ENCODE data around the gene IL10. TPM values are rescaled to one million over a fixed set of nuclear protein-coding genes. Genes with fewer than 3 reads are reported as not detected.
A peak's percentile ranks its signal among the peaks of the same experiment; 100 is the strongest.

IL10 gene
- total RNA-seq, 6 donors from 2014 or later, result 0.55 to 5.2 (median 3.3) TPM

- DNase-seq (peak in 1 of 2 donors; percentile 39), ATAC-seq (ENCODE audit: low FRiP score in 2 of 2) (no peak)
- no peaks in the 10 kb centered on the region for H3K9me3 ChIP-seq
- no peak for TF ChIP-seq EP300 (IDR thresholded peaks at IDR 0.05)
- TF ChIP-seq POLR2A (IDR thresholded peaks at IDR 0.05), result no peak
- TF ChIP-seq CTCF (IDR thresholded peaks at IDR 0.05), result no peak
- TF ChIP-seq POLR2AphosphoS5 (IDR thresholded peaks at IDR 0.05), result no peak
- H3K27me3 ChIP-seq, result no peaks in the 10 kb centered on the region
- no peaks in the 10 kb centered on the region for H3K4me1 ChIP-seq
- H3K36me3 ChIP-seq, result no peaks in the 10 kb centered on the region
- H3K4me3 ChIP-seq, result no peak overlapping the region
- 82 to 84% methylated on average over 16 of the region's 16 CpGs for WGBS, 2 donors
- H3K27ac ChIP-seq, result no peak overlapping the region
These were observed 20.8 kb upstream of the IL10 start for GRCh38 chr1:206792939-206793607.

GRCh38 chr1:206790502-206791250 is 18.4 kb upstream of the IL10 start:
- no peaks in the 10 kb centered on the region for H3K36me3 ChIP-seq
- TF ChIP-seq POLR2A (IDR thresholded peaks at IDR 0.05) (no peak), CTCF (IDR thresholded peaks at IDR 0.05) (no peak), EP300 (IDR thresholded peaks at IDR 0.05) (no peak), POLR2AphosphoS5 (IDR thresholded peaks at IDR 0.05) (no peak)
- H3K9me3 ChIP-seq, result no peaks in the 10 kb centered on the region
- H3K4me1 ChIP-seq, result no peaks in the 10 kb centered on the region
- H3K27me3 ChIP-seq, result no peaks in the 10 kb centered on the region
- no peak overlapping the region for H3K27ac ChIP-seq
- DNase-seq (no peak), ATAC-seq (ENCODE audit: low FRiP score in 2 of 2) (no peak)
- H3K4me3 ChIP-seq, result no peak overlapping the region
- WGBS, 2 donors, result 87 to 88% methylated on average over 11 of the region's 11 CpGs

- Histone ChIP-seq H3K27ac (no peak overlapping the region), H3K9me3 (no peaks in the 10 kb centered on the region), H3K4me1 (peaks cover 0 to 3% (median 0%) of the 10 kb centered on the region in 4 donors), H3K36me3 (no peaks in the 10 kb centered on the region), H3K4me3 (no peak overlapping the region), H3K27me3 (no peaks in the 10 kb centered on the region)
- DNase-seq, result no peak
- no peak for ATAC-seq (ENCODE audit: low FRiP score in 2 of 2)
- TF ChIP-seq CTCF (IDR thresholded peaks at IDR 0.05) (no peak), EP300 (IDR thresholded peaks at IDR 0.05) (no peak), POLR2AphosphoS5 (IDR thresholded peaks at IDR 0.05) (no peak), POLR2A (IDR thresholded peaks at IDR 0.05) (no peak)
- WGBS, 2 donors, result 89 to 90% methylated on average over 3 of the region's 3 CpGs
These were observed 16.3 kb upstream of the IL10 start for GRCh38 chr1:206788487-206789050.

GRCh38 chr1:206787891-206788290 is 15.6 kb upstream of the IL10 start:
- TF ChIP-seq POLR2AphosphoS5 (IDR thresholded peaks at IDR 0.05) (no peak), POLR2A (IDR thresholded peaks at IDR 0.05) (no peak)
- Histone ChIP-seq H3K36me3 (no peaks in the 10 kb centered on the region), H3K4me1 (peaks cover 0 to 3% (median 0%) of the 10 kb centered on the region in 4 donors), H3K27me3 (no peaks in the 10 kb centered on the region), H3K27ac (no peak overlapping the region), H3K4me3 (no peak overlapping the region), H3K9me3 (no peaks in the 10 kb centered on the region)
- ATAC-seq (ENCODE audit: low FRiP score in 2 of 2), result no peak
- WGBS, 2 donors, result 66 to 76% methylated on average over 5 of the region's 5 CpGs
- no peak for DNase-seq

GRCh38 chr1:206786212-206786886 is 14.1 kb upstream of the IL10 start:
- H3K9me3 ChIP-seq, result no peaks in the 10 kb centered on the region
- no peak for DNase-seq
- H3K27ac ChIP-seq, result no peak overlapping the region
- no peaks in the 10 kb centered on the region for H3K27me3 ChIP-seq
- H3K4me3 ChIP-seq, result no peak overlapping the region
- peaks cover 0 to 3% (median 0%) of the 10 kb centered on the region in 4 donors for H3K4me1 ChIP-seq
- no peak for ATAC-seq (ENCODE audit: low FRiP score in 2 of 2)
- WGBS, 2 donors, result 66 to 82% methylated on average over 5 of the region's 5 CpGs
- TF ChIP-seq POLR2AphosphoS5 (IDR thresholded peaks at IDR 0.05), result no peak
- no peak for TF ChIP-seq POLR2A (IDR thresholded peaks at IDR 0.05)
- no peaks in the 10 kb centered on the region for H3K36me3 ChIP-seq

Data from upper lobe of left lung (tissue), 6 donors.